IPS-NIHi11 (cell line): Measurements from ENCODE around the gene IFI30.
A peak's percentile ranks its signal among the peaks of the same experiment; 100 is the strongest.
"Not testable (repeated sequence)": the region's sequence is repeated elsewhere in the genome, so short reads cannot be mapped to it uniquely, and the experiment has no call there.

Experiments used
- DNase-seq: peaks from one replicate; pipeline ENCODE4 v3.0.0; 2012; ENCODE audit warnings: mixed read lengths, low spot score

Gene IFI30

GRCh38 chr19:18152817-18153555, 20.6 kb upstream of the IFI30 start, which contains the start of gene PIK3R2:
Gene PIK3R2, plus strand, starts transcription at chr19:18153163. Its CDS starts 2,717 bp downstream, at chr19:18155880.
- DNase-seq: peak; percentile 97

GRCh38 chr19:18153556-18154134, 20.0 kb upstream of the IFI30 start:
- DNase-seq: no peak

- DNase-seq: no peak
Measured at GRCh38 chr19:18155095-18156087, 18.2 kb upstream of the IFI30 start.

- no peak for DNase-seq
Measured at GRCh38 chr19:18156268-18156667, 17.3 kb upstream of the IFI30 start.

GRCh38 chr19:18156841-18157464, 16.7 kb upstream of the IFI30 start:
- DNase-seq: no peak

GRCh38 chr19:18157465-18158063, 16.0 kb upstream of the IFI30 start:
- peak; percentile 57 for DNase-seq

GRCh38 chr19:18158467-18158866, 15.1 kb upstream of the IFI30 start:
- no peak for DNase-seq

- not testable (repeated sequence) for DNase-seq
Measured at GRCh38 chr19:18159059-18159616, 14.5 kb upstream of the IFI30 start.

GRCh38 chr19:18159810-18160209, 13.8 kb upstream of the IFI30 start:
- DNase-seq: no peak

- no peak for DNase-seq
Measured at GRCh38 chr19:18160493-18160970, 13.1 kb upstream of the IFI30 start.

- peak; percentile 97 for DNase-seq
Measured at GRCh38 chr19:18160971-18161635, 12.5 kb upstream of the IFI30 start.

- no peak for DNase-seq
Measured at GRCh38 chr19:18161636-18162002, 12.0 kb upstream of the IFI30 start.

- no peak for DNase-seq
Measured at GRCh38 chr19:18164072-18164471, 9.5 kb upstream of the IFI30 start.

- no peak for DNase-seq
Measured at GRCh38 chr19:18165794-18166544, 7.6 kb upstream of the IFI30 start.

GRCh38 chr19:18167011-18167410, 6.6 kb upstream of the IFI30 start:
- no peak for DNase-seq

- DNase-seq: peak; percentile 94
Measured at GRCh38 chr19:18167975-18168645, 5.5 kb upstream of the IFI30 start.

GRCh38 chr19:18168673-18169381, 4.8 kb upstream of the IFI30 start:
- DNase-seq: no peak

GRCh38 chr19:18170714-18171255, 2.8 kb upstream of the IFI30 start:
- no peak for DNase-seq
